VCaP (cell line): ENCODE measurements around the gene TANGO2.

ENCODE experiments used
- H3K27ac ChIP-seq: fragments of 450-650 bp; 2 replicates; pipeline ENCODE4 v1.5.1; 2017
- CTCF ChIP-seq: fragments of 450-650 bp; conservative IDR thresholded peaks from 2 replicates; pipeline ENCODE4 v1.5.1; 2017; ENCODE audit warnings: mild to moderate bottlenecking, moderate library complexity

The TANGO2 gene

GRCh38 chr22:20036535-20037392 is 15.9 kb downstream of the TANGO2 start:
- no peak overlapping the region for H3K27ac ChIP-seq
- no peak for TF ChIP-seq CTCF

- H3K27ac ChIP-seq = no peak overlapping the region
- TF ChIP-seq CTCF = no peak
Observed at GRCh38 chr22:20037419-20037818, 16.5 kb downstream of the TANGO2 start.

GRCh38 chr22:20038574-20038973 is 17.7 kb downstream of the TANGO2 start:
- 0 out of 2 replicates have a peak, but pooled peaks have one; percentile 18 for TF ChIP-seq CTCF
- peak overlapping the region; percentile 89 for H3K27ac ChIP-seq

- H3K27ac ChIP-seq = peak overlapping the region; percentile 89
- no peak for TF ChIP-seq CTCF
Observed at GRCh38 chr22:20039683-20040325, 18.9 kb downstream of the TANGO2 start.

- H3K27ac ChIP-seq = peak overlapping the region; percentile 89
- no peak for TF ChIP-seq CTCF
Observed at GRCh38 chr22:20040327-20041200, 19.7 kb downstream of the TANGO2 start.

GRCh38 chr22:20043057-20043996 is 22.4 kb downstream of the TANGO2 start:
- TF ChIP-seq CTCF = no peak
- H3K27ac ChIP-seq = no peak overlapping the region
